ENCODE measurements around the gene SPRYD7.
"Not testable (repeated sequence)": the region's sequence is repeated elsewhere in the genome, so short reads cannot be mapped to it uniquely, and the experiment has no call there.

SPRYD7 gene

GRCh38 chr13:49936075-49936967, at the start of gene SPRYD7:
Gene SPRYD7, minus strand, starts transcription at chr13:49936340. Its CDS starts 105 bp downstream, at chr13:49936235.
- Mint-ChIP-seq H3K27me3 (no peaks in the 10 kb centered on the region), H3K4me1 (peaks cover 29% of the 10 kb centered on the region), H3K27ac (peak within 1 kb of the TSS; percentile 89 to 94), H3K9me3 (no peaks in the 10 kb centered on the region), H3K4me3 (peak within 1 kb of the TSS; percentile 88 to 90)
- peak; percentile 98 for ATAC-seq
- DNase-seq, result peak; percentile 98 to 99

- H3K4me3 Mint-ChIP-seq, result no peak overlapping the region
- no peak for DNase-seq
- H3K27ac Mint-ChIP-seq, result no peak overlapping the region
- H3K9me3 Mint-ChIP-seq, result no peaks in the 10 kb centered on the region
- H3K4me1 Mint-ChIP-seq, result no peaks in the 10 kb centered on the region
- H3K27me3 Mint-ChIP-seq, result no peaks in the 10 kb centered on the region
- ATAC-seq, result no peak
Measured at GRCh38 chr13:49985129-49985528, 49.0 kb upstream of the SPRYD7 start.

GRCh38 chr13:49980266-49980665, 44.1 kb upstream of the SPRYD7 start:
- H3K27ac Mint-ChIP-seq, result no peak overlapping the region
- ATAC-seq, result no peak
- H3K9me3 Mint-ChIP-seq, result no peaks in the 10 kb centered on the region

GRCh38 chr13:49977992-49978391, 41.9 kb upstream of the SPRYD7 start:
- H3K4me1 Mint-ChIP-seq, result peaks cover under 1% of the 10 kb centered on the region
- H3K9me3 Mint-ChIP-seq, result no peaks in the 10 kb centered on the region
- no peak for DNase-seq
- H3K27me3 Mint-ChIP-seq, result no peaks in the 10 kb centered on the region
- no peak overlapping the region for H3K4me3 Mint-ChIP-seq
- H3K27ac Mint-ChIP-seq, result no peak overlapping the region
- no peak for ATAC-seq

More at GRCh38 chr13:49980266-49980665, 44.1 kb upstream of the SPRYD7 start:
- DNase-seq, result no peak
- Mint-ChIP-seq H3K27me3 (no peaks in the 10 kb centered on the region), H3K4me1 (no peaks in the 10 kb centered on the region), H3K4me3 (no peak overlapping the region)

- DNase-seq (peak; percentile 49 to 62), ATAC-seq (peak; percentile 73)
- no peaks in the 10 kb centered on the region for H3K9me3 Mint-ChIP-seq
- H3K27me3 Mint-ChIP-seq, result no peaks in the 10 kb centered on the region
- H3K27ac Mint-ChIP-seq, result peak overlapping the region in 1 of 2 donors; percentile 88
- peaks cover 5% of the 10 kb centered on the region for H3K4me1 Mint-ChIP-seq
- no peak overlapping the region for H3K4me3 Mint-ChIP-seq
Measured at GRCh38 chr13:49976314-49977258, 40.4 kb upstream of the SPRYD7 start.

GRCh38 chr13:49975826-49976225, 39.7 kb upstream of the SPRYD7 start:
- no peaks in the 10 kb centered on the region for H3K9me3 Mint-ChIP-seq
- H3K4me1 Mint-ChIP-seq, result peaks cover 5% of the 10 kb centered on the region
- H3K27ac Mint-ChIP-seq, result no peak overlapping the region
- no peak overlapping the region for H3K4me3 Mint-ChIP-seq
- ATAC-seq (no peak), DNase-seq (no peak)
- no peaks in the 10 kb centered on the region for H3K27me3 Mint-ChIP-seq

- no peak for ATAC-seq
- H3K27me3 Mint-ChIP-seq, result no peaks in the 10 kb centered on the region
- no peak for DNase-seq
Measured at GRCh38 chr13:49972709-49973108, 36.6 kb upstream of the SPRYD7 start.

GRCh38 chr13:49967456-49967855, 31.3 kb upstream of the SPRYD7 start:
- Mint-ChIP-seq H3K4me3 (no peak overlapping the region), H3K9me3 (peaks cover 27 to 37% of the 10 kb centered on the region in 2 donors), H3K27ac (no peak overlapping the region), H3K27me3 (no peaks in the 10 kb centered on the region), H3K4me1 (no peaks in the 10 kb centered on the region)
- ATAC-seq (no peak), DNase-seq (no peak)

More at GRCh38 chr13:49972709-49973108, 36.6 kb upstream of the SPRYD7 start:
- H3K9me3 Mint-ChIP-seq, result no peaks in the 10 kb centered on the region
- H3K4me1 Mint-ChIP-seq, result peaks cover 5% of the 10 kb centered on the region
- H3K4me3 Mint-ChIP-seq, result no peak overlapping the region
- no peak overlapping the region for H3K27ac Mint-ChIP-seq

- H3K9me3 Mint-ChIP-seq, result peaks cover 6 to 15% of the 10 kb centered on the region in 2 donors
- H3K4me1 Mint-ChIP-seq, result no peaks in the 10 kb centered on the region
- ATAC-seq (no peak), DNase-seq (no peak)
- H3K4me3 Mint-ChIP-seq, result no peak overlapping the region
- H3K27me3 Mint-ChIP-seq, result peaks cover 10% of the 10 kb centered on the region
- H3K27ac Mint-ChIP-seq, result no peak overlapping the region
Measured at GRCh38 chr13:49958321-49958720, 22.2 kb upstream of the SPRYD7 start.

- no peak for ATAC-seq
- H3K27me3 Mint-ChIP-seq, result peaks cover 10% of the 10 kb centered on the region
Measured at GRCh38 chr13:49956131-49956530, 20.0 kb upstream of the SPRYD7 start.

GRCh38 chr13:49954674-49955455, 18.7 kb upstream of the SPRYD7 start:
- no peak for DNase-seq
- no peak overlapping the region for H3K4me3 Mint-ChIP-seq
- ATAC-seq, result no peak
- H3K27me3 Mint-ChIP-seq, result peaks cover 10% of the 10 kb centered on the region
- H3K4me1 Mint-ChIP-seq, result no peaks in the 10 kb centered on the region
- no peaks in the 10 kb centered on the region for H3K9me3 Mint-ChIP-seq
- H3K27ac Mint-ChIP-seq, result peak overlapping the region in 1 of 2 donors; percentile 47

More at GRCh38 chr13:49956131-49956530, 20.0 kb upstream of the SPRYD7 start:
- no peak overlapping the region for H3K27ac Mint-ChIP-seq
- H3K9me3 Mint-ChIP-seq, result peaks cover 0 to 6% of the 10 kb centered on the region in 2 donors
- no peak overlapping the region for H3K4me3 Mint-ChIP-seq
- no peaks in the 10 kb centered on the region for H3K4me1 Mint-ChIP-seq
- DNase-seq, result no peak

GRCh38 chr13:49953560-49953959, 17.4 kb upstream of the SPRYD7 start:
- Mint-ChIP-seq H3K27me3 (peaks cover 10% of the 10 kb centered on the region), H3K4me1 (no peaks in the 10 kb centered on the region)

GRCh38 chr13:49951754-49952535, 15.8 kb upstream of the SPRYD7 start:
- Mint-ChIP-seq H3K27me3 (peaks cover 8% of the 10 kb centered on the region), H3K4me1 (no peaks in the 10 kb centered on the region), H3K9me3 (peaks cover 0 to 8% of the 10 kb centered on the region in 2 donors), H3K27ac (no peak overlapping the region), H3K4me3 (no peak overlapping the region)
- ATAC-seq, result no peak
- no peak for DNase-seq

More at GRCh38 chr13:49953560-49953959, 17.4 kb upstream of the SPRYD7 start:
- DNase-seq (no peak), ATAC-seq (no peak)
- no peak overlapping the region for H3K4me3 Mint-ChIP-seq
- H3K9me3 Mint-ChIP-seq, result peaks cover 0 to under 1% of the 10 kb centered on the region in 2 donors
- no peak overlapping the region for H3K27ac Mint-ChIP-seq

- not testable (repeated sequence) for DNase-seq, H3K9me3 Mint-ChIP-seq, H3K4me3 Mint-ChIP-seq, H3K27ac Mint-ChIP-seq, H3K27me3 Mint-ChIP-seq, ATAC-seq, H3K4me1 Mint-ChIP-seq
Measured at GRCh38 chr13:49948777-49949270, 12.7 kb upstream of the SPRYD7 start.

All from stimulated activated naive CD8-positive, alpha-beta T cell treated with anti-CD3 and anti-CD28 coated beads, Interleukin-15, amount 100 ng/mL, for 72 hours (primary cell).